PC-3 (cell line): ENCODE measurements around the gene FAM131C.

Experiments used
- EZH2 ChIP-seq: fragments of 300-600 bp; sonication (generic); IDR thresholded peaks from one replicate; pipeline ENCODE4 v1.6.1; 2017; ENCODE audit warnings: antibody characterized with exemption, mild to moderate bottlenecking, low read length; ENCODE audit not compliant: unreplicated experiment
- TF ChIP-seq, protein P1 (sequence below): fragments of 300-600 bp; sonication (generic); conservative IDR thresholded peaks from 2 replicates; pipeline ENCODE4 v1.5.1; 2017; ENCODE audit warnings: antibody characterized with exemption, low read depth, mild to moderate bottlenecking, low read length

DNA sequence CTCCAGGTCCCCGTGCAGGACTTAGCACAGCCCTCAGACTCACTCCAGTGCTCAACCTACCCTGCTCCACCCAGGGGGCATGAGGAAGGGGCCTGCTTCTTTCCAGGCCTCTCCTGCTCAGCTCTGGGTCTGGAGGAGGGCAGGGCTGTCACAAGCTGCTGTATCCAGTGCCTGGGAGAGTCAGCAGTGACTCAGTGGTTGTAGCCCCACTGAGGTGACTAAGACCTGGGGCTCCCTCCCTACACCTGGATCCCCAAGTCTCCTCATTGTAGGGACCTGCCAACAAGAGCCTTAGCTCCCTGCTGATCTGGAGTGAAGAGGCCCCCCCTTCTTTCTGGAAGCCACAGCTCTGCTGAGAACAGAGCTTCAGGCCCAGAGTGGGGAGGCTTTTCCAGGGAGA is 36.1 kb upstream of the FAM131C start:
- TF ChIP-seq EZH2 = no peak
- TF ChIP-seq, protein P1, sequence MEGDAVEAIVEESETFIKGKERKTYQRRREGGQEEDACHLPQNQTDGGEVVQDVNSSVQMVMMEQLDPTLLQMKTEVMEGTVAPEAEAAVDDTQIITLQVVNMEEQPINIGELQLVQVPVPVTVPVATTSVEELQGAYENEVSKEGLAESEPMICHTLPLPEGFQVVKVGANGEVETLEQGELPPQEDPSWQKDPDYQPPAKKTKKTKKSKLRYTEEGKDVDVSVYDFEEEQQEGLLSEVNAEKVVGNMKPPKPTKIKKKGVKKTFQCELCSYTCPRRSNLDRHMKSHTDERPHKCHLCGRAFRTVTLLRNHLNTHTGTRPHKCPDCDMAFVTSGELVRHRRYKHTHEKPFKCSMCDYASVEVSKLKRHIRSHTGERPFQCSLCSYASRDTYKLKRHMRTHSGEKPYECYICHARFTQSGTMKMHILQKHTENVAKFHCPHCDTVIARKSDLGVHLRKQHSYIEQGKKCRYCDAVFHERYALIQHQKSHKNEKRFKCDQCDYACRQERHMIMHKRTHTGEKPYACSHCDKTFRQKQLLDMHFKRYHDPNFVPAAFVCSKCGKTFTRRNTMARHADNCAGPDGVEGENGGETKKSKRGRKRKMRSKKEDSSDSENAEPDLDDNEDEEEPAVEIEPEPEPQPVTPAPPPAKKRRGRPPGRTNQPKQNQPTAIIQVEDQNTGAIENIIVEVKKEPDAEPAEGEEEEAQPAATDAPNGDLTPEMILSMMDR = no peak
